Stimulated activated CD4-positive, alpha-beta T cell treated with anti-CD3 and anti-CD28 coated beads, Interleukin-4, amount 100 ng/mL, for 48 hours (primary cell): ENCODE results near the gene ATXN1.
"Not testable (repeated sequence)": the region's sequence is repeated elsewhere in the genome, so short reads cannot be mapped to it uniquely, and the experiment has no call there.

Experiments used
- DNase-seq, 2 donors: peaks; one replicate each; pipeline ENCODE4 v3.0.0-alpha.2; 2020; ENCODE audit warnings: low read depth in 2 of 2

ATXN1 gene

GRCh38 chr6:16760516-16761470 lies at the start of gene ATXN1:
ATXN1 (minus strand) TSS chr6:16761460.
- peak; percentile 32 for DNase-seq

- no peak for DNase-seq
Measured at GRCh38 chr6:16810411-16810810, 49.2 kb upstream of the ATXN1 start.

- DNase-seq: no peak
Measured at GRCh38 chr6:16809753-16810358, 48.6 kb upstream of the ATXN1 start.

- no peak for DNase-seq
Measured at GRCh38 chr6:16807956-16808355, 46.7 kb upstream of the ATXN1 start.

- DNase-seq: no peak
Measured at GRCh38 chr6:16806363-16806762, 45.1 kb upstream of the ATXN1 start.

GRCh38 chr6:16805243-16805950 lies 44.1 kb upstream of the ATXN1 start:
- DNase-seq: no peak

- DNase-seq: no peak
Measured at GRCh38 chr6:16804546-16805242, 43.4 kb upstream of the ATXN1 start.

- DNase-seq: no peak
Measured at GRCh38 chr6:16803294-16804200, 42.3 kb upstream of the ATXN1 start.

- no peak for DNase-seq
Measured at GRCh38 chr6:16802071-16802470, 40.8 kb upstream of the ATXN1 start.

- DNase-seq: no peak
Measured at GRCh38 chr6:16800942-16801341, 39.7 kb upstream of the ATXN1 start.

- DNase-seq: no peak
Measured at GRCh38 chr6:16800341-16800740, 39.1 kb upstream of the ATXN1 start.

- DNase-seq: no peak
Measured at GRCh38 chr6:16799279-16800193, 38.3 kb upstream of the ATXN1 start.

- DNase-seq: no peak
Measured at GRCh38 chr6:16793828-16794412, 32.7 kb upstream of the ATXN1 start.

GRCh38 chr6:16789329-16790038 lies 28.2 kb upstream of the ATXN1 start:
- DNase-seq: no peak

- no peak for DNase-seq
Measured at GRCh38 chr6:16787128-16787682, 25.9 kb upstream of the ATXN1 start.

GRCh38 chr6:16785496-16785895 lies 24.2 kb upstream of the ATXN1 start:
- DNase-seq: no peak

GRCh38 chr6:16784957-16785356 lies 23.7 kb upstream of the ATXN1 start:
- not testable (repeated sequence) for DNase-seq

- DNase-seq: no peak
Measured at GRCh38 chr6:16783952-16784565, 22.8 kb upstream of the ATXN1 start.
